ENCODE data around the gene ASPSCR1.

DNA sequence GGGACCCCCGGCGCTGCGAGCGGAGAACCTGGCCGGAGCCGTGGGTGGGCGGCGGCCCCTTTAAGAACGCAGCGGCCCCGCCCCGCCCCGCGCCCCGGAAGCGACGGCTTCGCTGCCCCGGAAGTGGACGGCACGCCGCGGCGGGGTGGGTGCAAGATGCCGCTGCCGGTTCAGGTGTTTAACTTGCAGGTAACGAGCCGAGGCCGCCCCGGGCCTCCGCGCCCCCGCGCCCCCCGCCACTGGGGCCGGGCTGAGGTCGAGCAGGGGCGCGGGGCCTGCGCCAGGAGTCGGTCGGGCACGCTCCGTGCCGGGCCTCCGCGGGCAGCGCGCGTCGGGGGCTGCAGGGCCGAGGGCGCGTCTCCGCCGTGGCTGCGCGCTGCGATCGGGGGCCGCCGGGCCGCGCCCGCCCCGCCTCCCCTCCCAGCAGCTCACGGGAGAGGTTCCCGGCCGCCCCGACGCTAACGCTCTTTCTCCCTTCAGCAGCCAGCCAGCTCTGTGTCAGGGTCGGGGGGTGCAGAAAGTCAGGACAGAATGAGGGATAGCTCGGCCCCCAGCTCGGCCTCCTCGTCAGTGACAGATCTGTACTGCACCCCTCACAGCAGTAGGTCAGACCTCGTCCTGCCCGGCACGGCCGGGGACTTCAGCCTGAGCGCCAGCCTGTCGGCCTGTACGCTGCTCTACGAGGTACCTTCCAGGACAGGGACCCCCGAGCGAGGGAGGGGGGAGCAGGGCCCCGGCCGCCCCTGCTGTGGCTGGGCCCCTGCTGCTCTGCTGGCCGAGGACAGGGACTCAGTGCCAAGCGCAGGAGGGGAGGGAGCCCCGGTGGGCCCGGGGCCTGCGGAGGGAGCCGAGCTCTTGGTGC is 74.6 kb downstream of the ASPSCR1 start, which contains the start of the genes GPS1 and RFNG:
- TF ChIP-seq, protein P1, sequence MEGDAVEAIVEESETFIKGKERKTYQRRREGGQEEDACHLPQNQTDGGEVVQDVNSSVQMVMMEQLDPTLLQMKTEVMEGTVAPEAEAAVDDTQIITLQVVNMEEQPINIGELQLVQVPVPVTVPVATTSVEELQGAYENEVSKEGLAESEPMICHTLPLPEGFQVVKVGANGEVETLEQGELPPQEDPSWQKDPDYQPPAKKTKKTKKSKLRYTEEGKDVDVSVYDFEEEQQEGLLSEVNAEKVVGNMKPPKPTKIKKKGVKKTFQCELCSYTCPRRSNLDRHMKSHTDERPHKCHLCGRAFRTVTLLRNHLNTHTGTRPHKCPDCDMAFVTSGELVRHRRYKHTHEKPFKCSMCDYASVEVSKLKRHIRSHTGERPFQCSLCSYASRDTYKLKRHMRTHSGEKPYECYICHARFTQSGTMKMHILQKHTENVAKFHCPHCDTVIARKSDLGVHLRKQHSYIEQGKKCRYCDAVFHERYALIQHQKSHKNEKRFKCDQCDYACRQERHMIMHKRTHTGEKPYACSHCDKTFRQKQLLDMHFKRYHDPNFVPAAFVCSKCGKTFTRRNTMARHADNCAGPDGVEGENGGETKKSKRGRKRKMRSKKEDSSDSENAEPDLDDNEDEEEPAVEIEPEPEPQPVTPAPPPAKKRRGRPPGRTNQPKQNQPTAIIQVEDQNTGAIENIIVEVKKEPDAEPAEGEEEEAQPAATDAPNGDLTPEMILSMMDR (IDR thresholded peaks at IDR 0.05), result no peak
- no peak for TF ChIP-seq EP300 (IDR thresholded peaks at IDR 0.05)
